GM21360 (cell line): ENCODE results near the gene CCDC74B.
"Not testable (repeated sequence)": the region's sequence is repeated elsewhere in the genome, so short reads cannot be mapped to it uniquely, and the experiment has no call there.

Experiments
- ATAC-seq: cut with Tn5 transposase; IDR thresholded peaks from one replicate; pipeline ENCODE4 v1.9.1; 2021; ENCODE audit warnings: mild to moderate bottlenecking, moderate library complexity; ENCODE audit not compliant: unreplicated experiment

The CCDC74B gene

GRCh38 chr2:130120924-130121323, 24.0 kb downstream of the CCDC74B start:
- not testable (repeated sequence) for ATAC-seq

DNA sequence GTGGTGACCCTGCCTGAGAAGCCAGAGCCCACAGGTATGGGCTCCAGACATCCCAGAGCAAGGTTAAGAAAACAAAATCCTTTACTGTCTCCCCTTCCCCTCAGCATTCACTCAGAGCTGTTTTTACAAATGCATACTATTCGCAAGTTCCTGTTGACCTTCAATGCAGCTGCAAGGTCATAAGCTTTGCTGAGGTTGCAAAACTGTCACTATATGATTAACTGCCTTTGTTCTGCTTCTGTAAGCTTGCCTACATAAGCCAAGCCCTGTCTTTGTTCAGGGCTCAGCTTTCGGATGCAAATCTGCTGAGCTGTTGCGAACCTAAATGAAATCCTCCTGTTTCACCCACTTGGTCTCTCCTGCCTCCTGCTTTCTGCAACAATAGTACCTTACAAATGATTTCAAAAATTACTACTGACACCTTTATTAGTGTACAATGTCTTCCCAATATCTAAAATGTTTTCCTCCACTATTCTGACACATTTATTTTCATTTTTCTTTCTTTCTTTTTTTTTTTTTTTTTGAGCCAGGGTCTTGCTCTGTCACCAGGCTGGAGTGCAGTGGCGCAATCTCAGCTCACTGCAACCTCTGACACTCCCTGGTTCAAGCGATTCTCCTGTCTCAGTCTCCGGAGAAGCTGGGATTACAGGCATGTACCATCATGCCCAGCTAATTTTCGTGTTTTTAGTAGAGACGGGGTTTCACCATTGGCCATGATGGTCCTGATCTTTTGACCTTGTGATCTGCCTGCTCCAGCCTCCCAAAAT, 42.1 kb downstream of the CCDC74B start:
- ATAC-seq = not testable (repeated sequence)
